Measurements from ENCODE around the gene LRP5.

GRCh38 chr11:68418648-68419047, 106.3 kb downstream of the LRP5 start:
- TF ChIP-seq CTCF (IDR thresholded peaks at IDR 0.05) (no peak), POLR2AphosphoS5 (IDR thresholded peaks at IDR 0.05) (no peak), POLR2A (IDR thresholded peaks at IDR 0.05) (no peak)
